GM12875 (cell line): ENCODE measurements around the gene FYN.
A peak's percentile ranks its signal among the peaks of the same experiment; 100 is the strongest.

ENCODE experiments used
- H3K4me3 ChIP-seq: one replicate; pipeline ENCODE4 v1.5.1; 2011; ENCODE audit warnings: low read depth, low read length, control low read depth
- CTCF ChIP-seq: IDR thresholded peaks from 2 replicates; pipeline ENCODE4 v1.5.1; 2011; ENCODE audit warnings: low read depth, mild to moderate bottlenecking, control low read depth, inconsistent platforms, low read length, moderate library complexity, borderline replicate concordance; ENCODE audit not compliant: insufficient read depth

Gene FYN

GRCh38 chr6:111884068-111884467 is 10.8 kb upstream of the FYN start:
- H3K4me3 ChIP-seq: no peak overlapping the region
- no peak for TF ChIP-seq CTCF

GRCh38 chr6:111880181-111880888 is 7.1 kb upstream of the FYN start:
- H3K4me3 ChIP-seq: no peak overlapping the region
- no peak for TF ChIP-seq CTCF

GRCh38 chr6:111875741-111876140 is 2.5 kb upstream of the FYN start:
- no peak overlapping the region for H3K4me3 ChIP-seq
- TF ChIP-seq CTCF: no peak

- no peak for TF ChIP-seq CTCF
- no peak overlapping the region for H3K4me3 ChIP-seq
Measured at GRCh38 chr6:111874025-111874415, 768 bp upstream of the FYN start.

GRCh38 chr6:111872401-111873177 is 663 bp downstream of the FYN start:
- H3K4me3 ChIP-seq: peak overlapping the region; percentile 53
- 0 out of 2 replicates have a peak, but pooled peaks have one; percentile 21 for TF ChIP-seq CTCF

DNA sequence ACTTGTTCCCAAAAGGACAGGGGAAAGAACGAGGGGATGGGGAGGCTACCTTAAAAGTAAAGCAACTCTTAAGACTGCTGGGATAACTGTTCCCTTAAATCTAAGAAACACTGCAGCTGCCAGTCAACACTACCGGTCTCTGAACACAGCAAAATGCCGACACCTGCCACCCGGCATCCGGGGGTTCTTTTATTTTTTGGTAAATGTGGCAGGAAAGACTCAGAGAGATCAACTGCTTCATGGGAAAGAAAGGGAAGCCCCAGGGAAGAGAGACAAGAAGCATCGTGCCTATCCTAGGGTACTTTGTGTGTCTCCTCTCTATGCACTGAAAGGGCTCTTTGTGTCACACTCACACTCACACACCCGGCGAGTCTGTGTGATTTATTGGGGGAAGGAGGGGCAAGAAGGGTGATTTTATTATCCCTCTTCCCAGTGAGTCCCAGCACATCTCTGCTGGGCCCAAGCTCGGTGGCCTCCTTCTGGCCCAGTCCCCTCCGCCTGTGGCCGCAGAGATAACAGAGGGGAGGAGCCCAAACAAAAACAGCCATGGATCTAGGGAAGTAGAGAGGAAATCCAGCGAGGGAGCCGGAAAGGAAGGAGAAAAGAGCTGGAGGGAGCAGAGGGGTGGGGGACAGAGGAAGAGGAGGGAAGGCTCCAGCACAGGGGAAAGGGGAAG is 1.4 kb downstream of the FYN start:
- H3K4me3 ChIP-seq: no peak overlapping the region
- TF ChIP-seq CTCF: no peak
